Muscle layer of colon (tissue), 2 donors: Measurements from ENCODE around the gene FDPS.

ENCODE experiments used
- H3K27ac ChIP-seq: one replicate; pipeline ENCODE4 v1.7.0; 2013; ENCODE audit warnings: low read depth, mild to moderate bottlenecking, low read length, moderate library complexity
- H3K27me3 ChIP-seq, 2 donors: one replicate each; pipeline ENCODE4 v1.7.0; 2013; ENCODE audit warnings: low read length in 2 of 2, mild to moderate bottlenecking in 2 of 2; ENCODE audit not compliant: insufficient read depth in 2 of 2, control insufficient read depth in 1 of 2
- H3K36me3 ChIP-seq: one replicate; pipeline ENCODE4 v1.7.0; 2013; ENCODE audit warnings: mild to moderate bottlenecking, low read length; ENCODE audit not compliant: insufficient read depth
- H3K4me1 ChIP-seq: one replicate; pipeline ENCODE4 v1.7.0; 2013; ENCODE audit warnings: mild to moderate bottlenecking, low read length; ENCODE audit not compliant: insufficient read depth
- H3K4me3 ChIP-seq, 2 donors: one replicate each; pipeline ENCODE4 v1.7.0; 2013; ENCODE audit warnings: low read length in 2 of 2, low read depth in 1 of 2, mild to moderate bottlenecking in 1 of 2, moderate library complexity in 1 of 2
- H3K9ac ChIP-seq: one replicate; pipeline ENCODE4 v1.7.0; 2013; ENCODE audit warnings: low read length
- H3K9me3 ChIP-seq: one replicate; pipeline ENCODE4 v1.7.0; 2013; ENCODE audit warnings: mild to moderate bottlenecking, low read length
- donor health status: abdominal sarcoma.
- donor health status: Adenocarcinoma of cecum.

Gene FDPS

GRCh38 chr1:155321639-155322503 lies 13.2 kb downstream of the FDPS start:
- H3K9ac ChIP-seq: peak overlapping the region; percentile 39
- peak overlapping the region; percentile 98 for H3K27ac ChIP-seq
- H3K36me3 ChIP-seq: peaks cover 18% of the 10 kb centered on the region
- H3K9me3 ChIP-seq: no peaks in the 10 kb centered on the region
- H3K27me3 ChIP-seq: no peaks in the 10 kb centered on the region
- H3K4me1 ChIP-seq: peaks cover 22% of the 10 kb centered on the region
- peak overlapping the region; percentile 83 to 95 for H3K4me3 ChIP-seq

- peak overlapping the region; percentile 98 for H3K27ac ChIP-seq
- H3K27me3 ChIP-seq: no peaks in the 10 kb centered on the region
- peak overlapping the region; percentile 39 for H3K9ac ChIP-seq
- no peaks in the 10 kb centered on the region for H3K9me3 ChIP-seq
- peak overlapping the region; percentile 57 to 95 for H3K4me3 ChIP-seq
- H3K36me3 ChIP-seq: peaks cover 20% of the 10 kb centered on the region
- H3K4me1 ChIP-seq: peaks cover 22% of the 10 kb centered on the region
Measured at GRCh38 chr1:155322571-155322952, 13.9 kb downstream of the FDPS start.

- no peaks in the 10 kb centered on the region for H3K9me3 ChIP-seq
- H3K4me3 ChIP-seq: peak overlapping the region; percentile 57 to 95
- H3K36me3 ChIP-seq: peaks cover 23% of the 10 kb centered on the region
- H3K27ac ChIP-seq: peak overlapping the region; percentile 98
- H3K9ac ChIP-seq: no peak overlapping the region
- no peaks in the 10 kb centered on the region for H3K27me3 ChIP-seq
- peaks cover 22% of the 10 kb centered on the region for H3K4me1 ChIP-seq
Measured at GRCh38 chr1:155322953-155323728, 14.5 kb downstream of the FDPS start.

GRCh38 chr1:155323729-155324036 lies 15.0 kb downstream of the FDPS start:
- no peaks in the 10 kb centered on the region for H3K9me3 ChIP-seq
- H3K36me3 ChIP-seq: peaks cover 27% of the 10 kb centered on the region
- peak overlapping the region; percentile 98 for H3K27ac ChIP-seq
- peaks cover 22% of the 10 kb centered on the region for H3K4me1 ChIP-seq
- peak overlapping the region; percentile 57 to 95 for H3K4me3 ChIP-seq
- H3K9ac ChIP-seq: peak overlapping the region; percentile 84
- no peaks in the 10 kb centered on the region for H3K27me3 ChIP-seq

- Histone ChIP-seq H3K4me3 (peak overlapping the region; percentile 57 to 95), H3K27ac (peak overlapping the region; percentile 98), H3K9me3 (no peaks in the 10 kb centered on the region), H3K9ac (peak overlapping the region; percentile 84), H3K27me3 (no peaks in the 10 kb centered on the region), H3K4me1 (peaks cover 22% of the 10 kb centered on the region), H3K36me3 (peaks cover 22% of the 10 kb centered on the region)
Measured at GRCh38 chr1:155324037-155324716, 15.5 kb downstream of the FDPS start.

- peaks cover 22% of the 10 kb centered on the region for H3K4me1 ChIP-seq
- H3K27me3 ChIP-seq: no peaks in the 10 kb centered on the region
- H3K9ac ChIP-seq: peak overlapping the region; percentile 71
- peaks cover 25% of the 10 kb centered on the region for H3K36me3 ChIP-seq
- H3K27ac ChIP-seq: peak overlapping the region; percentile 98
- peak overlapping the region; percentile 57 to 95 for H3K4me3 ChIP-seq
- no peaks in the 10 kb centered on the region for H3K9me3 ChIP-seq
Measured at GRCh38 chr1:155324717-155325602, 16.3 kb downstream of the FDPS start.

- H3K27ac ChIP-seq: peak overlapping the region; percentile 14
- no peaks in the 10 kb centered on the region for H3K27me3 ChIP-seq
- peak overlapping the region in 1 of 2 donors; percentile 57 for H3K4me3 ChIP-seq
- no peaks in the 10 kb centered on the region for H3K9me3 ChIP-seq
- peak overlapping the region; percentile 71 for H3K9ac ChIP-seq
- H3K4me1 ChIP-seq: peaks cover 22% of the 10 kb centered on the region
- H3K36me3 ChIP-seq: peaks cover 30% of the 10 kb centered on the region
Measured at GRCh38 chr1:155325603-155325893, 16.9 kb downstream of the FDPS start.

- Histone ChIP-seq H3K9me3 (no peaks in the 10 kb centered on the region), H3K9ac (no peak overlapping the region), H3K27me3 (no peaks in the 10 kb centered on the region), H3K36me3 (peaks cover 36% of the 10 kb centered on the region), H3K27ac (peak overlapping the region; percentile 14), H3K4me3 (peak overlapping the region in 1 of 2 donors; percentile 14), H3K4me1 (peaks cover 22% of the 10 kb centered on the region)
Measured at GRCh38 chr1:155326020-155326526, 17.4 kb downstream of the FDPS start.

GRCh38 chr1:155326631-155327037 lies 18.0 kb downstream of the FDPS start:
- Histone ChIP-seq H3K27ac (no peak overlapping the region), H3K9me3 (no peaks in the 10 kb centered on the region), H3K4me1 (peaks cover 18% of the 10 kb centered on the region), H3K36me3 (peaks cover 41% of the 10 kb centered on the region), H3K27me3 (no peaks in the 10 kb centered on the region), H3K4me3 (no peak overlapping the region), H3K9ac (no peak overlapping the region)

GRCh38 chr1:155327981-155328380 lies 19.3 kb downstream of the FDPS start:
- H3K9me3 ChIP-seq: no peaks in the 10 kb centered on the region
- peaks cover 41% of the 10 kb centered on the region for H3K36me3 ChIP-seq
- peaks cover 11% of the 10 kb centered on the region for H3K4me1 ChIP-seq
- H3K9ac ChIP-seq: no peak overlapping the region
- H3K27ac ChIP-seq: no peak overlapping the region
- no peak overlapping the region for H3K4me3 ChIP-seq
- no peaks in the 10 kb centered on the region for H3K27me3 ChIP-seq
